ENCODE results near the gene HHATL. TPM values are rescaled to one million over a fixed set of nuclear protein-coding genes. Genes with fewer than 3 reads are reported as not detected.

Gene HHATL
- total RNA-seq = 100 to 1,000 TPM; 444 to 908 TPM

GRCh38 chr3:42702066-42702951 lies at the start of gene HHATL:
TSS of gene HHATL (minus strand) at chr3:42702798. CDS start at chr3:42700826, 1,972 bp downstream.
- peaks cover 0 to 60% of the 10 kb centered on the region in 2 donors for H3K4me1 ChIP-seq
- peak within 1 kb of the TSS; percentile 48 to 63 for H3K4me3 ChIP-seq

GRCh38 chr3:42751609-42752008 lies 49.0 kb upstream of the HHATL start:
- Histone ChIP-seq H3K27ac (no peak overlapping the region), H3K4me3 (no peak overlapping the region)
- TF ChIP-seq CTCF (IDR thresholded peaks at IDR 0.05) = no peak

More at GRCh38 chr3:42702066-42702951, at the start of gene HHATL:
- Histone ChIP-seq H3K27ac (peak within 1 kb of the TSS; percentile 92 to 98), H3K9me3 (no peaks in the 10 kb centered on the region), H3K36me3 (peaks cover 13% of the 10 kb centered on the region), H3K27me3 (no peaks in the 10 kb centered on the region)
- TF ChIP-seq CTCF (IDR thresholded peaks at IDR 0.05) = peak in 1 of 2 donors; percentile 28
- DNase-seq (ENCODE audit: low spot score) = peak; percentile 59

GRCh38 chr3:42750834-42751233 lies 48.2 kb upstream of the HHATL start:
- no peak for TF ChIP-seq CTCF (IDR thresholded peaks at IDR 0.05)
- Histone ChIP-seq H3K36me3 (no peaks in the 10 kb centered on the region), H3K4me1 (peaks cover 0 to 9% of the 10 kb centered on the region in 2 donors), H3K27ac (no peak overlapping the region), H3K4me3 (no peak overlapping the region), H3K27me3 (no peaks in the 10 kb centered on the region), H3K9me3 (no peaks in the 10 kb centered on the region)
- DNase-seq (ENCODE audit: low spot score) = peak; percentile 43

More at GRCh38 chr3:42751609-42752008, 49.0 kb upstream of the HHATL start:
- peaks cover 0 to 2% of the 10 kb centered on the region in 2 donors for H3K4me1 ChIP-seq
- H3K36me3 ChIP-seq = no peaks in the 10 kb centered on the region
- H3K27me3 ChIP-seq = no peaks in the 10 kb centered on the region
- H3K9me3 ChIP-seq = no peaks in the 10 kb centered on the region
- peak; percentile 51 for DNase-seq (ENCODE audit: low spot score)

- peaks cover 0 to 17% of the 10 kb centered on the region in 2 donors for H3K4me1 ChIP-seq
- H3K27me3 ChIP-seq = no peaks in the 10 kb centered on the region
- no peak overlapping the region for H3K4me3 ChIP-seq
- TF ChIP-seq CTCF (IDR thresholded peaks at IDR 0.05) = peak; percentile 12 to 65
- H3K36me3 ChIP-seq = no peaks in the 10 kb centered on the region
- H3K9me3 ChIP-seq = no peaks in the 10 kb centered on the region
- H3K27ac ChIP-seq = peak overlapping the region; percentile 21 to 61
- DNase-seq (ENCODE audit: low spot score) = no peak
Observed at GRCh38 chr3:42749753-42750231, 47.2 kb upstream of the HHATL start.

- DNase-seq (ENCODE audit: low spot score) = no peak
- H3K36me3 ChIP-seq = no peaks in the 10 kb centered on the region
- TF ChIP-seq CTCF (IDR thresholded peaks at IDR 0.05) = no peak
- H3K4me3 ChIP-seq = no peak overlapping the region
- peak overlapping the region; percentile 61 to 89 for H3K27ac ChIP-seq
- H3K27me3 ChIP-seq = no peaks in the 10 kb centered on the region
- no peaks in the 10 kb centered on the region for H3K9me3 ChIP-seq
- H3K4me1 ChIP-seq = peaks cover 0 to 18% of the 10 kb centered on the region in 2 donors
Observed at GRCh38 chr3:42749025-42749752, 46.6 kb upstream of the HHATL start.
